Measurements from ENCODE around the gene FAM124B.

Gene FAM124B

DNA sequence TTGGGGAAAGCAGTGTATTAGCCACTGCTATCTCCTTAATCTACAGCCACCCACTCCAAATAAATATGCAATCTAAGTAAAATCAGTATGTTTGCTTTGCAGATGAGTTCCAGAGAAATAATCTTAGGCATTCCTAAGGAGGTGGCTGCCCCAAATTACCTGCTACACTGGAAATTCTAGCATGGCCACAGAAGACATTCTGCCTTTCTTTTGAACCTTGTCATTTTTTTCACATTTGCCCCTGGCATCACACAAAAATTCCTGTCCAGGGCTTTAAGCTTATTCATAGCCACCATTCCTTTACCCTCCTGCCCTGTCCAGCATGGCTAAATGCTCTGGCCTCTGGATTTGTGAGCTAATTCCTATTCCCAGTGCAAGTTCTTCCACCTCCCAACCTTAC lies 36.8 kb upstream of the FAM124B start:
- no peak for DNase-seq (ENCODE audit: low read depth, low spot score)
- H3K9me3 ChIP-seq (ENCODE audit: low read depth, low read length) = no peaks in the 10 kb centered on the region
- H3K4me3 ChIP-seq = no peak overlapping the region
- H3K27ac ChIP-seq = no peak overlapping the region
- H3K36me3 ChIP-seq (ENCODE audit: insufficient read depth, low read length) = no peaks in the 10 kb centered on the region
- H3K9ac ChIP-seq (ENCODE audit: insufficient read length) = no peak overlapping the region
- no peak for TF ChIP-seq EZH2 (IDR thresholded peaks at IDR 0.05)
- TF ChIP-seq POLR2AphosphoS5 (IDR thresholded peaks at IDR 0.05; ENCODE audit: borderline replicate concordance, low read depth, low read length) = no peak
- no peak for TF ChIP-seq FOXP2 (optimal IDR thresholded peaks at IDR 0.05; ENCODE audit: control extremely low read depth, extremely low read length, insufficient read depth)

- DNase-seq (ENCODE audit: low read depth, low spot score) = no peak
- Histone ChIP-seq H3K36me3 (ENCODE audit: insufficient read depth, low read length) (no peaks in the 10 kb centered on the region), H3K4me3 (no peak overlapping the region), H3K9ac (ENCODE audit: insufficient read length) (no peak overlapping the region), H3K9me3 (ENCODE audit: low read depth, low read length) (no peaks in the 10 kb centered on the region), H3K27ac (no peak overlapping the region)
- TF ChIP-seq FOXP2 (optimal IDR thresholded peaks at IDR 0.05; ENCODE audit: control extremely low read depth, extremely low read length, insufficient read depth) (no peak), POLR2AphosphoS5 (IDR thresholded peaks at IDR 0.05; ENCODE audit: borderline replicate concordance, low read depth, low read length) (no peak), EZH2 (IDR thresholded peaks at IDR 0.05) (no peak)
Measured at GRCh38 chr2:224436634-224437033, 34.7 kb upstream of the FAM124B start.

GRCh38 chr2:224434618-224435017 lies 32.7 kb upstream of the FAM124B start:
- no peak for DNase-seq (ENCODE audit: low read depth, low spot score)
- no peaks in the 10 kb centered on the region for H3K9me3 ChIP-seq (ENCODE audit: low read depth, low read length)
- no peak overlapping the region for H3K4me3 ChIP-seq
- no peaks in the 10 kb centered on the region for H3K36me3 ChIP-seq (ENCODE audit: insufficient read depth, low read length)
- TF ChIP-seq POLR2AphosphoS5 (IDR thresholded peaks at IDR 0.05; ENCODE audit: borderline replicate concordance, low read depth, low read length) = no peak
- no peak for TF ChIP-seq EZH2 (IDR thresholded peaks at IDR 0.05)
- TF ChIP-seq FOXP2 (optimal IDR thresholded peaks at IDR 0.05; ENCODE audit: control extremely low read depth, extremely low read length, insufficient read depth) = no peak
- H3K27ac ChIP-seq = no peak overlapping the region
- H3K9ac ChIP-seq (ENCODE audit: insufficient read length) = no peak overlapping the region

DNA sequence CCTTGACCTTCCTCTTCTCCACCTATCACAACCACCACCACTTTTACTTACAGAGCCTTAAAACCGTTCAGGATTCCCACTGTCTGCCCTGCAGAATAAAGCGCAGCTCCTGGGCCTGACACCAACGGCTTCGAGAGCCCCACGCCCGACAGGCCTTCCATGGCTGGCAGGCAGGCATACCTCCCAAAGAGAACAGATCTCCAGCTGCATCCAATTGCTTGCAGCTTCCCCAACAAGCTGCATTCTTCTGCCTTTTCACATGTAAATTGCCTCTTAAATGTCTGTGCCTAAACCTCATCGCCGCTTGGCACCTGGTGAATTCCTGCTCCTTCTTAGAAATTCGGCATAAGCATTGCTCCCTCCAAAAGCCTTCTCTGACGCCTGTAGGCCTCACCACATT lies 31.5 kb upstream of the FAM124B start:
- Histone ChIP-seq H3K36me3 (ENCODE audit: insufficient read depth, low read length) (no peaks in the 10 kb centered on the region), H3K9me3 (ENCODE audit: low read depth, low read length) (no peaks in the 10 kb centered on the region), H3K27ac (peak overlapping the region; percentile 48), H3K4me3 (no peak overlapping the region), H3K9ac (ENCODE audit: insufficient read length) (no peak overlapping the region)
- DNase-seq (ENCODE audit: low read depth, low spot score) = no peak
- TF ChIP-seq FOXP2 (optimal IDR thresholded peaks at IDR 0.05; ENCODE audit: control extremely low read depth, extremely low read length, insufficient read depth) (no peak), EZH2 (IDR thresholded peaks at IDR 0.05) (no peak), POLR2AphosphoS5 (IDR thresholded peaks at IDR 0.05; ENCODE audit: borderline replicate concordance, low read depth, low read length) (no peak)

DNA sequence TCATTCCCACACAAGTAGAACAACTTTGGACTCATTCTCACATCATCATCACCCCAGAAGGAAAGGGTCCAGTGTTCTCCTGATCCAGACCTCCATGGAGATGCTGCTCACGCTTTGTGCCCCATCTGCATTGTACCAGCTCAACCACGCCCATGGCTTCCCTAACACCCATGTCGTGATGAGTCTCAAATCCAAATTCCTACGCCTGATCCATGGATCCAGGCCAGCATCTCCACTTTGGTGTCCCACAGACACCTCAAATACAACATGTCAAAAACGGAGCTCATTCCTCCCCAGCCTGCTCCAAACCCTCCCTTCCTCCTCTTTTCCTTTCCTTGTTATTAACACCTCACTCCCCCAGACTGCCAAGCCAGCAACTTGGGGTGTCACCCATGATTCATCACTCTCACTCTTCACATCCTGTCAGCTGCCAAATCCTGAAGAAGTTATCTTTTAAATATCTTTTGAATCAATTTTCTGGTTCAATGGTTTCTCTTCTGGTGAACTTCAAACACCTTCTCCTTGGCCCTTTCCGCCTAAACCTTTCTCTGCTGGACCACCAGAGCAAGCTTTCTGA lies 30.2 kb upstream of the FAM124B start:
- Histone ChIP-seq H3K9ac (ENCODE audit: insufficient read length) (no peak overlapping the region), H3K4me3 (no peak overlapping the region), H3K9me3 (ENCODE audit: low read depth, low read length) (no peaks in the 10 kb centered on the region), H3K27ac (no peak overlapping the region), H3K36me3 (ENCODE audit: insufficient read depth, low read length) (no peaks in the 10 kb centered on the region)
- TF ChIP-seq POLR2AphosphoS5 (IDR thresholded peaks at IDR 0.05; ENCODE audit: borderline replicate concordance, low read depth, low read length) = no peak
- TF ChIP-seq FOXP2 (optimal IDR thresholded peaks at IDR 0.05; ENCODE audit: control extremely low read depth, extremely low read length, insufficient read depth) = no peak
- no peak for DNase-seq (ENCODE audit: low read depth, low spot score)

GRCh38 chr2:224429441-224429810 lies 27.5 kb upstream of the FAM124B start:
- Histone ChIP-seq H3K4me3 (no peak overlapping the region), H3K27ac (no peak overlapping the region), H3K36me3 (ENCODE audit: insufficient read depth, low read length) (no peaks in the 10 kb centered on the region), H3K9ac (ENCODE audit: insufficient read length) (no peak overlapping the region), H3K9me3 (ENCODE audit: low read depth, low read length) (no peaks in the 10 kb centered on the region)
- no peak for DNase-seq (ENCODE audit: low read depth, low spot score)
- TF ChIP-seq POLR2AphosphoS5 (IDR thresholded peaks at IDR 0.05; ENCODE audit: borderline replicate concordance, low read depth, low read length) = no peak
- no peak for TF ChIP-seq EZH2 (IDR thresholded peaks at IDR 0.05)
- TF ChIP-seq FOXP2 (optimal IDR thresholded peaks at IDR 0.05; ENCODE audit: control extremely low read depth, extremely low read length, insufficient read depth) = no peak

GRCh38 chr2:224428787-224429440 lies 27.0 kb upstream of the FAM124B start:
- no peak for DNase-seq (ENCODE audit: low read depth, low spot score)
- no peak for TF ChIP-seq EZH2 (IDR thresholded peaks at IDR 0.05)
- no peak for TF ChIP-seq POLR2AphosphoS5 (IDR thresholded peaks at IDR 0.05; ENCODE audit: borderline replicate concordance, low read depth, low read length)
- no peak for TF ChIP-seq FOXP2 (optimal IDR thresholded peaks at IDR 0.05; ENCODE audit: control extremely low read depth, extremely low read length, insufficient read depth)
- Histone ChIP-seq H3K9ac (ENCODE audit: insufficient read length) (no peak overlapping the region), H3K36me3 (ENCODE audit: insufficient read depth, low read length) (no peaks in the 10 kb centered on the region), H3K4me3 (no peak overlapping the region), H3K9me3 (ENCODE audit: low read depth, low read length) (no peaks in the 10 kb centered on the region), H3K27ac (no peak overlapping the region)

GRCh38 chr2:224427471-224427870 lies 25.6 kb upstream of the FAM124B start:
- TF ChIP-seq FOXP2 (optimal IDR thresholded peaks at IDR 0.05; ENCODE audit: control extremely low read depth, extremely low read length, insufficient read depth) (no peak), POLR2AphosphoS5 (IDR thresholded peaks at IDR 0.05; ENCODE audit: borderline replicate concordance, low read depth, low read length) (no peak), EZH2 (IDR thresholded peaks at IDR 0.05) (no peak)
- Histone ChIP-seq H3K27ac (no peak overlapping the region), H3K36me3 (ENCODE audit: insufficient read depth, low read length) (no peaks in the 10 kb centered on the region), H3K4me3 (no peak overlapping the region), H3K9me3 (ENCODE audit: low read depth, low read length) (no peaks in the 10 kb centered on the region), H3K9ac (ENCODE audit: insufficient read length) (no peak overlapping the region)
- no peak for DNase-seq (ENCODE audit: low read depth, low spot score)

DNA sequence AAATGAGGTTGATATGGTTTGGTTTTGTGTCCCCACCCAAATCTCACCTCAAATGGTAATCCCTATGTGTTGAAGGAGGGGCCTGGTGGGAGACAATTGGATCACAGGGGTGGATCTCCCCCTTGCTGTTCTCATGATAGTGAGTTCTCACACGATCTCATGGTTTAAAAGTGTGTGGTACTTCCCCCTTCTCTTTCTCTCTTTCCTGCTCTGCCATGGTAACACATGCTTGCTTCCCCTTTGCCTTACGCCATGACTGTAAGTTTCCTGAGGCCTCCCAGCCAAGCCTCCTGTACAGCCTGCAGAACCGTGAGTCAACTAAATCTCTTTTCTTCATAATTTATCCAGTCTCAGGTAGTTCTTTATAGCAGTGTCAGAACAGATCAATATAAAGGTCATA lies 24.7 kb upstream of the FAM124B start:
- no peak for DNase-seq (ENCODE audit: low read depth, low spot score)
- H3K9me3 ChIP-seq (ENCODE audit: low read depth, low read length) = no peaks in the 10 kb centered on the region
- no peak overlapping the region for H3K9ac ChIP-seq (ENCODE audit: insufficient read length)
- H3K36me3 ChIP-seq (ENCODE audit: insufficient read depth, low read length) = no peaks in the 10 kb centered on the region
- no peak for TF ChIP-seq POLR2AphosphoS5 (IDR thresholded peaks at IDR 0.05; ENCODE audit: borderline replicate concordance, low read depth, low read length)
- TF ChIP-seq FOXP2 (optimal IDR thresholded peaks at IDR 0.05; ENCODE audit: control extremely low read depth, extremely low read length, insufficient read depth) = no peak
- TF ChIP-seq EZH2 (IDR thresholded peaks at IDR 0.05) = no peak
- H3K27ac ChIP-seq = no peak overlapping the region
- H3K4me3 ChIP-seq = no peak overlapping the region
